ENCODE measurements around the gene AOX1.

Gene AOX1

DNA sequence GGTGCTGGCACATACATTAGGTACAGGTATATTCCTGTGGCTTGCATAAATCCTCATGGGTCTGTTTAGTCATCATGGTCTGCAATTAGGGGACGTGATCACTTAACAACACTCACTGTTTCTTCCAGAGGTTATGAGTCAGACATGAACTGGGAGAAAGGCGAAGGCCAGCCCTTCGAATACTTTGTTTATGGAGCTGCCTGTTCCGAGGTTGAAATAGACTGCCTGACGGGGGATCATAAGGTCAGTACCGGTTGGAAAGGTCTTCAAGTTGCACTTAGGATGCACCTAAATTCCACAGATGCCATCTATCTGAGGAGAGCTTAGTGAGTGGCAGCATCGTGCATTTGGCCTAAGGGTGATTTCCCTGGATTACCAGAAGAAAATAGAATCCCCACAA is 76.9 kb downstream of the AOX1 start:
- Mint-ChIP-seq H3K9me3 (no peaks in the 10 kb centered on the region), H3K4me3 (no peak overlapping the region), H3K27ac (no peak overlapping the region), H3K4me1 (no peaks in the 10 kb centered on the region), H3K36me3 (no peaks in the 10 kb centered on the region)
- no peak for DNase-seq (ENCODE audit: low spot score in 2 of 2)
- ATAC-seq = no peak

DNA sequence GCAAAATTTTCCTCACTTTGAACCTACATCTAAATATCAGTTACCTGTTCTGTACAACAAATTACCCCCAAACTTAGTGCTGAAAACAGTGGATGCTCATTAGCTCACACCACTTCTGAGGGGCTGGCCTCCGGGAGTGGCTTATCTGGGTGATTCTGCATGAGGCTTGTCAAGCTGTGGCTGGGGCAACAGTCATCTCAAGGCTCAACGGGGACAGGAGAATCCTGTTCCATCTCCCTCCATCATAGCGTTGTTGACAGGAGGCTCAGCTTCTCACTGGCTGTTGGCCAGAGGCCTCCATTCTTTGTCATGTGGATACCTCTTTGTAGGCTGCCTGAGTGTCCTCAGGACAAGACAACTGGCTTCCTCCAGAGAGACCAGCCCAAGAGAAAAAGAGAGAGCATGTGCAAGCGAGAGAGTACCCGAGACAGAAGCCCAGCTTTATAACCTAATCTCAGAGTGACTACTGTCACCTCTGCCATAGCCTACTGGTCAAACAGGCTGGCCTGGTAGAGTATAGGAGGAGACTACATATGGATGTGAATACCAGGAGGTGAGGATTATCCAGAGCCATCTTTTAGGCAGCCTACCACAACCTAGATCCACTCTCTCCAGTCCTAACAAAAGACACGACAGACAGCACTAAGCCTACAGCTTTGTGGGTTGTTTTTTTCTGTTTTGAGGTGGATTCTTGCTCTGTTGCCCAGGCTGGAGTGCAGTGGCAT is 79.1 kb downstream of the AOX1 start:
- DNase-seq (ENCODE audit: low spot score in 2 of 2) (no peak), ATAC-seq (no peak)
- Mint-ChIP-seq H3K4me3 (no peak overlapping the region), H3K27ac (no peak overlapping the region), H3K36me3 (no peaks in the 10 kb centered on the region), H3K4me1 (no peaks in the 10 kb centered on the region), H3K9me3 (no peaks in the 10 kb centered on the region)

DNA sequence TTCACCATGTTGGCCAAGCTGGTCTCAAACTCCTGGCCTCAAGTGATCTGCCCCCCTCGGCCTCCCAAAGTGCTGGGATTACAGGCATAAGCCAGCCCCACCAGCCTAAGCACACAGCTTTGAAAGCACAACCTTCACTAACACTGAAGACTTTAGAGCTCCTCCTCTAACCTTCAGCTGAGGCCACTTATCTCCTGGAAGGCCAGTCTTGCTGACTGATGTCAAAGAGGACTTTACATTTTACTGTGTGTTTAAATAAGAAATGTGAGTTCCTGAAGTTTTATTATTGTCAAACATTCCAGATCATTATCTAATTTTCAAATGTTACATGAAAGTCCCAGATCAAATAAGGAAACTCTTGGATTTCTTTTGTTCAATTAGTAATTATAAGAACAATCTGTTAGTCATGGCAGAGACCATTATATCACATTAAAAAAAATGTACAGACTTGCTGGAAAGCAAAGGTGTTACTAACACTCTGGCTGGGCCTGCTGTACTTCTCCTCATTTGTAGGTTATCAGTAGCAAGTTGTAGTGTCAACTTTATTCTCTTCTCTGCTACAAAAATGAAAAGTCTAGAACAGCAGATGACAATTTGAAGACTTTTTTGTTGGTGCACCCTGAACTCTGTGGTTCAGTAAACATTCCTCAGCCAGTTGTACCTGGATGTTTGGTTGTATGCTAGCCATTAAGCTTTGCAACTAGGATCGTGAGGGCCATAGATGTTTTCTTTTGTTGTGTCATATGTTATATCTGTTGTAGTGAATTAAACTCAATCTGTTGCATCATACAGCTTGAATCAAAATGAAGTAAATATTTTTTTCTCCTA is 80.0 kb downstream of the AOX1 start:
- H3K4me3 Mint-ChIP-seq = no peak overlapping the region
- H3K9me3 Mint-ChIP-seq = no peaks in the 10 kb centered on the region
- no peak overlapping the region for H3K27ac Mint-ChIP-seq
- no peak for ATAC-seq
- no peak for DNase-seq (ENCODE audit: low spot score in 2 of 2)
- H3K4me1 Mint-ChIP-seq = no peaks in the 10 kb centered on the region
- H3K36me3 Mint-ChIP-seq = no peaks in the 10 kb centered on the region

DNA sequence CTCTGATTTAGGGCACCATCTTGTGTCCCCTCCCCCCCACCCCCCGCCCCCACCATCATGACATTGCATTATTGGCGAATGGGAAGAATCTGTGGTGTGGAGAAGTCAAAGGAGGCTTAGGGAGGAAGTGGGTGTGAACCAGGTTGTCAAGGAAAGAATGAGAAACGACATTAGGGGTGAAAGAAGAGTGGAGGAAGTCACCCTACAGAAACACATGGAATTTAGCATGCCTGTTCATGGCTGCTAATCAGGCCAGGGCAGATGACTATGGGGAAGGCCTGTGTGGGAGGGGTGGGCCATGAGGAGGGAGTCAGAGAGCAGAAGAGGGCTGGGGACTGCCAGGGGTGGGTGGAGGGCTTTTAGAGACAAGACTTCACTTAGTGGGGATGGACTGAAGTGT is 81.6 kb downstream of the AOX1 start:
- peak overlapping the region; percentile 5 for H3K27ac Mint-ChIP-seq

DNA sequence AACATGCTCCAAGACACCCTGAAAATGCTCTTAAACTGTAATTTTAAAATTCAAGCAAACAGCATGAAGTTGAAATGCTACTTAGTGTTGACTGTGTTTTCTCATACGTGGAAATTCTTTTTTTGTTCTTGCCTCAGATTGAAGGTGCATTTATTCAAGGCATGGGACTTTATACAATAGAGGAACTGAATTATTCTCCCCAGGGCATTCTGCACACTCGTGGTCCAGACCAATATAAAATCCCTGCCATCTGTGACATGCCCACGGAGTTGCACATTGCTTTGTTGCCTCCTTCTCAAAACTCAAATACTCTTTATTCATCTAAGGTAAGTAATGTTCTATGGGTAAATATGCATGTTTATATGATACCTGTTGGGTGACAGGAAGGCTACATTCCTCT is 82.7 kb downstream of the AOX1 start:
- ATAC-seq (no peak), DNase-seq (ENCODE audit: low spot score in 2 of 2) (no peak)
- H3K9me3 Mint-ChIP-seq = no peaks in the 10 kb centered on the region
- no peaks in the 10 kb centered on the region for H3K36me3 Mint-ChIP-seq
- H3K4me3 Mint-ChIP-seq = no peak overlapping the region
- no peak overlapping the region for H3K27ac Mint-ChIP-seq
- H3K4me1 Mint-ChIP-seq = no peaks in the 10 kb centered on the region

More for the DNA sequence above, 81.6 kb downstream of the AOX1 start:
- no peak for DNase-seq (ENCODE audit: low spot score in 2 of 2)
- no peak for ATAC-seq
- no peaks in the 10 kb centered on the region for H3K9me3 Mint-ChIP-seq
- no peaks in the 10 kb centered on the region for H3K36me3 Mint-ChIP-seq
- no peaks in the 10 kb centered on the region for H3K4me1 Mint-ChIP-seq
- no peak overlapping the region for H3K4me3 Mint-ChIP-seq

DNA sequence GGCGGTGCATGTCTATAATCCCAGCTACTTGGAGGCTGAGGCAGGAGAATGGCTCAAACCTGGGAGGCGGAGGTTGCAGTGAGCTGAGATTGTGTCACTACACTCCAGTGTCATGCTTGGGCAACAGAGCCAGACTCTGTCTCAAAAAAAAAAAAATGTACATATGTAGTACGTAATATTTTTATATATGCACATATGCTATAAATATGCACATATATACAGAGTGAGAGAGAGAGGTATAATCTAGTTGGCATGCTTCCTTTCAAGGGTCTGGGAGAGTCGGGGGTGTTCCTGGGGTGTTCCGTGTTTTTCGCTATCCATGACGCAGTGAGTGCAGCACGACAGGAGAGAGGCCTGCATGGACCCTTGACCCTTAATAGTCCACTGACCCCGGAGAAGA is 83.5 kb downstream of the AOX1 start:
- no peak overlapping the region for H3K4me3 Mint-ChIP-seq
- H3K9me3 Mint-ChIP-seq = no peaks in the 10 kb centered on the region
- H3K4me1 Mint-ChIP-seq = no peaks in the 10 kb centered on the region
- no peaks in the 10 kb centered on the region for H3K36me3 Mint-ChIP-seq
- no peak overlapping the region for H3K27ac Mint-ChIP-seq
- no peak for ATAC-seq
- no peak for DNase-seq (ENCODE audit: low spot score in 2 of 2)

DNA sequence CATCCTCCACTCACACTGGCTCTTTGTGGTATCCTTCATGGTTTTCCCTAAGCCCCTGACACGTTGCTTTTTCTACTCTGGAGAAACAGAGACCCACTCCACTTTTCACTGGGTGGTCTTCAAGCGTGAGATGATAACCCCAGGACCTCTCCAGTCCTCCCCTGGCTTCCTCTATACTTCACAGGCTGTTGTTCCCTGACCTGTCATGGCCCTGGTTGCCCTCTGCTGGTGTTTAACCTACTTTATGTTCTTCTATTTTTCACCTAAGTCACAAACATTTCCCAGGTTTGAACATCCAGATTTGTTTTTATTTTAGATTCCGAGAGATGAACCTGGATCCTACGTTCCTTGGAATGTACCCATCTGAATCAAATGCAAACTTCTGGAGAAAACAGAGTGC is 84.5 kb downstream of the AOX1 start:
- Mint-ChIP-seq H3K27ac (peak overlapping the region; percentile 42), H3K4me1 (no peaks in the 10 kb centered on the region), H3K4me3 (no peak overlapping the region), H3K9me3 (no peaks in the 10 kb centered on the region), H3K36me3 (no peaks in the 10 kb centered on the region)
- no peak for ATAC-seq
- DNase-seq (ENCODE audit: low spot score in 2 of 2) = no peak

DNA sequence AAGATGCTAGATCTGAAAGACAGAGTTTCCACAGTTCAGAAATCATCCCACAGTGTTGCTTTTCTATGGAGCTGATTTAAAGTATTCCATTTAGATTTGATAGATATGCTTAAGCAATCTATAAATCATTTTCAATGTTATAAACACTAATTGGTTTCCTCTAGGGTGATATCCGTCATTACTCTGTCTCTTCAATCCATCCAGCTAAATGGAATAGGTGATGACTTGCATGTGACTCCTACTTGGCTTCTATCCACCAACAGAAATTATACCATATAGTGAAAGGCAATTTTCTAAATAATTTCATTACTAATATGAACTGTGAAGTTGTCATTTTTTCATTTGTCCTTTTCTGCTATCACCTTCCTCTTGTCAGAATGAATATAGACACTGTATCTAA is 84.9 kb downstream of the AOX1 start:
- H3K9me3 Mint-ChIP-seq = no peaks in the 10 kb centered on the region
- DNase-seq (ENCODE audit: low spot score in 2 of 2) (no peak), ATAC-seq (no peak)
- H3K4me3 Mint-ChIP-seq = no peak overlapping the region
- H3K36me3 Mint-ChIP-seq = no peaks in the 10 kb centered on the region
- H3K4me1 Mint-ChIP-seq = no peaks in the 10 kb centered on the region
- H3K27ac Mint-ChIP-seq = no peak overlapping the region

DNA sequence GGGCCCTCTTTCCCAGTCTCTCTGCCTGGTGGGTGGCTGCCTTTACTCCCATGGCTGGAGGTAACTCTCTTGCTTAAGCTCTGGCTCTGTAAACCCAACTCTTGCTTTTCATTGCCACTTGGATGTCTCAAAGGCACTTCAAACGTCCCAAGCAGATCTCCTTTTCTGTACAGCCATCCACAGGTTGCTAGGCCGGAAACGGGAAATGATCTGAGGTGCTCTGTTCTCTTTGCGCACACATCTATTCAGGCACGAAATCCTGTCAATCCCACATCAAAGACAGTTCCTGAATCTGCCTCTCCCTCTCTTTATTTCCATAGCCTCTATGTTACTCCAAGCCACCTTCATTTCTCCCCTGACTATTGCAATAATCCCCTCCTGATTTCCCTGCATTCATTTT is 87.4 kb downstream of the AOX1 start:
- ATAC-seq = no peak
- no peaks in the 10 kb centered on the region for H3K9me3 Mint-ChIP-seq
- H3K36me3 Mint-ChIP-seq = no peaks in the 10 kb centered on the region
- DNase-seq (ENCODE audit: low spot score in 2 of 2) = no peak
- H3K4me1 Mint-ChIP-seq = no peaks in the 10 kb centered on the region
- H3K4me3 Mint-ChIP-seq = no peak overlapping the region
- no peak overlapping the region for H3K27ac Mint-ChIP-seq

DNA sequence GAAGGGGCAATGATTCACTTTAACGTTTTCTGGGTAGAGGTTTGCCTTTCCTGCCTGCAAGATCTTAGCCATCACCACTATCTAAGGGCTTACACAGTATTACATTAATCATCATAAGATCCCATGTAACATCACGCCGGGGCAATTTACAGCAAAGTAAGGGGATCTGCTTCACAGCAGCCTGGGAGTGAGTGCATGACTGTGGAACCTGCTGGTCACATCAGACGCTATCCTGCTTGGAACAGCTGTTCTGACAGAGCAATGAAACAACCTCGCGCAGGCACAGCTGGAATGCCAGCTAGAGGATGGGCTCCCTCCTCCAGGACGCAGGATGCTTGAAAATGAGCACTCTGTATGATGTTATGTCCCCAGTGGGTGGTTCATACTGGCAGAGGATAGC is 89.0 kb downstream of the AOX1 start:
- ATAC-seq = no peak
- no peak overlapping the region for H3K4me3 Mint-ChIP-seq

DNA sequence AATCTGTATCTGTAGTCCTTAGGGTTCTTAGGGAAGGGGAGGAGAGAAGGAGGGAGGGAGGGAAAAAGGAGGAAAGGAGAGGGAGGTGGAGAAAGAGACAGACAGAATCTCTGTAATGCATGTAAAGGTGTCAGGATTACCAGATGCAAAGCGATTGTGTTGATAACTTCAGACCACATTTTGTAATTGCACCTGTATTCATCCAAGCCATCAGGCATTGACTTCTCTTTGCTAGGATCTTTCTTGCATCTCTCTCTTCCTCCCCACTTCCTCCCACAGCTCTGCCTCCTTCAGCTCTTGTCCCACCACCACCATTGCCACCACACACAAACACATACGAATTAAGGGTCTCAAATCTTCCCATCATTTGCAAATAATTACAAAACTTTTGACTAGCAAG is 91.4 kb downstream of the AOX1 start:
- no peak overlapping the region for H3K4me3 Mint-ChIP-seq
- H3K9me3 Mint-ChIP-seq = no peaks in the 10 kb centered on the region
- H3K27ac Mint-ChIP-seq = no peak overlapping the region
- H3K4me1 Mint-ChIP-seq = no peaks in the 10 kb centered on the region
- no peaks in the 10 kb centered on the region for H3K36me3 Mint-ChIP-seq
- DNase-seq (ENCODE audit: low spot score in 2 of 2) (no peak), ATAC-seq (no peak)

More for the DNA sequence above, 89.0 kb downstream of the AOX1 start:
- Mint-ChIP-seq H3K9me3 (no peaks in the 10 kb centered on the region), H3K36me3 (no peaks in the 10 kb centered on the region), H3K27ac (no peak overlapping the region), H3K4me1 (no peaks in the 10 kb centered on the region)
- DNase-seq (ENCODE audit: low spot score in 2 of 2) = no peak

DNA sequence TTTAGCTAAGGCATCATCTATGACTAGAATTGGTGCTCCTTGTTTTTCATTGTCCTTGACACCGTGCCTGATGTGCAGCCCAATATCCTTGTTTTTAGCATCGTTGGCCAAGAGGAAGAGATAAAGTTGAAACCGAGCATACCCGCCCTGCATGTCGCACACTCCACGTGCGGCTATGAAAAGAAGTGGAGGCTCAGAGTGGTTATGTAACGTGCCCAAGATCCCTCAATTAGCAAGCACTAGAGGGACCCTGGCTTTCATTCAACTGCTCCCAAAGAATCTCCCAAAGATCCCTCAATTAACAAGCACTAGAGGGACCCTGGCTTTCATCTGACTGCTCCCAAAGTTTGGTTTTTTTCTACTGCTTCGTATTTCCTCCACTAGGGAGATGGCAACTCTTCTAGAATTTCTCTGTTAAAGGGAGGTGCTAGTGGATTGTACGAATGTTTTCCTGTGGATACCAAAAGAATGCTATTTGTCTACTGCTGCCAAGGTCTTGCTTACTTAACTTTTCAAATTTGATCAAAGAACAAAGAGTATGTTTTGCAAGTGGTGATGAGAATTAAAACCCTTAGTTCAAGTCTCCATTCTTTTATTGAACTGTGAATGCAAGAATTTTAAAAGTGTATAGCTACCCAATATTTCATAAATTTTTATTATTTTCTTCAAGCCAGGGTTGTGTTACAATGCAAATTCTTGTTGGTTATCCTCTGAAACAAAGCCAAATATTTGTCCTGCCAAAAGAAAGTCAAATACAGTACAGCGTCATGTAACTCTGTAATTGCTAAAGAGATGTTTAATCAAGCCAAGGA is 92.1 kb downstream of the AOX1 start:
- Mint-ChIP-seq H3K4me1 (no peaks in the 10 kb centered on the region), H3K36me3 (no peaks in the 10 kb centered on the region), H3K9me3 (no peaks in the 10 kb centered on the region), H3K27ac (no peak overlapping the region), H3K4me3 (no peak overlapping the region)
- DNase-seq (ENCODE audit: low spot score in 2 of 2) (no peak), ATAC-seq (no peak)

DNA sequence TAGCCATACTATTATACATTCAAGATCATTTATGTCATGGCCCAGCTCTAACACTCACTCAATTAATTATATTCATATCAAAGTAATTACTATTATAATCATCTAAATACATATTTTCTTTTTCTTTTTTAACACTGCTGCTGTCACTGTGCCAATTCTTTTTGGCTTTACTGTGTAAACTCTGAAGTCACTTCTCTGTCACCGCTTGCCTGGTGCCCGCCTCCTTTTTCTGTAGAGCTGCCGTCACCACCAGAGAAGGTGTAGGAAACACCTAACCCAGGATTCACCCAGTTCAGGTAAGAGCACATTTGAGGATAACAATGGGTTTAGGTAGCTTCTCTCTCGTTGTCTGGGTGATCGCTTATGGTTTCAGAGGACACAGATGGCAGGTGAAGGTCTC is 93.3 kb downstream of the AOX1 start:
- H3K4me1 Mint-ChIP-seq = no peaks in the 10 kb centered on the region
- no peak overlapping the region for H3K4me3 Mint-ChIP-seq
- H3K9me3 Mint-ChIP-seq = no peaks in the 10 kb centered on the region
- DNase-seq (ENCODE audit: low spot score in 2 of 2) (no peak), ATAC-seq (no peak)
- no peaks in the 10 kb centered on the region for H3K36me3 Mint-ChIP-seq
- H3K27ac Mint-ChIP-seq = no peak overlapping the region

DNA sequence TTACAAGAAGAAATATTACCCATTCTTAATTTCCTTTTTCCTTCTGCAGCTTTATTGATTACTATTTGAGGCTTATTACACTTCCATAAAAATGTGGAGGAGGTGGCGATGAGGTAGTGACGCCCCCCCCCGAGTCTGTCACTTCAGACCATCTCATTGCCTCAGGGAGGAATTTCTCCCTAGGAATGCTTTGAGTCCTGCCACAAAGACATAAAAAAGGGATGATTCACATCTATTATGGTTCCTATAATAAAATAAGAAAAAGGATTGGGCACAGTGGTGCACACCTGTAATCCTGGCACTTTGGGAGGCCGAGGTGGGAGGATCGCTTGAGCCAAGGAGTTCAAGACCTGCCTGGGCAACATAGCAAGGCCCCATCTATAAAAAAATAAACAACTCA is 93.7 kb downstream of the AOX1 start:
- Mint-ChIP-seq H3K9me3 (no peaks in the 10 kb centered on the region), H3K27ac (no peak overlapping the region), H3K4me1 (no peaks in the 10 kb centered on the region), H3K36me3 (no peaks in the 10 kb centered on the region), H3K4me3 (no peak overlapping the region)
- DNase-seq (ENCODE audit: low spot score in 2 of 2) (no peak), ATAC-seq (no peak)

DNA sequence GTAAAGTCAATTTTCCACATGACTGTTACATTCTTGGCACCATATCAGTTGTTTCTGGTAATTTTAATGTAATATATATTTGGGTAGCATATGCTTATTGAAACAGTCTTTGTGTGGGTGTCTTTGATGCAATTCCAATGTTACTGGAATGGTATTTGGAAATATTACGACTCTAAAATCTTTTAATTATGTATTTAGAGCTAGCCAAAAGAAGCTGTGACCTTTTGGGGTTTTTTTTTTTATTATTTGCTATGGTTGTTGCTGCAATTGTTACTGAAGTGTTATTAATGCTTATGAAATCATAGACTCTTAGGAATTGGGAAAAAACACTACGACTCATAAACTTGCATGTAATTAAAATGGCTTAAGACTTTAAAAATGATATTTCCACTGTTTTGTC is 95.9 kb downstream of the AOX1 start:
- Mint-ChIP-seq H3K4me3 (no peak overlapping the region), H3K36me3 (no peaks in the 10 kb centered on the region), H3K27ac (no peak overlapping the region), H3K9me3 (no peaks in the 10 kb centered on the region), H3K4me1 (no peaks in the 10 kb centered on the region)
- no peak for ATAC-seq
- no peak for DNase-seq (ENCODE audit: low spot score in 2 of 2)

Measured in stimulated activated effector memory CD8-positive, alpha-beta T cell treated with anti-CD3 and anti-CD28 coated beads, Interleukin-12 subunit alpha, Interleukin-12 subunit beta, amount 100 ng/mL, for 72 hours (primary cell).